ENCODE data around the gene SERAC1.

SERAC1 gene

GRCh38 chr6:158118886-158119285 is 49.2 kb downstream of the SERAC1 start:
- DNase-seq = no peak

GRCh38 chr6:158115508-158115907 is 52.6 kb downstream of the SERAC1 start:
- DNase-seq = no peak

GRCh38 chr6:158115102-158115501 is 53.0 kb downstream of the SERAC1 start:
- no peak for DNase-seq

- DNase-seq = no peak
Measured at GRCh38 chr6:158113802-158114201, 54.3 kb downstream of the SERAC1 start.

DNA sequence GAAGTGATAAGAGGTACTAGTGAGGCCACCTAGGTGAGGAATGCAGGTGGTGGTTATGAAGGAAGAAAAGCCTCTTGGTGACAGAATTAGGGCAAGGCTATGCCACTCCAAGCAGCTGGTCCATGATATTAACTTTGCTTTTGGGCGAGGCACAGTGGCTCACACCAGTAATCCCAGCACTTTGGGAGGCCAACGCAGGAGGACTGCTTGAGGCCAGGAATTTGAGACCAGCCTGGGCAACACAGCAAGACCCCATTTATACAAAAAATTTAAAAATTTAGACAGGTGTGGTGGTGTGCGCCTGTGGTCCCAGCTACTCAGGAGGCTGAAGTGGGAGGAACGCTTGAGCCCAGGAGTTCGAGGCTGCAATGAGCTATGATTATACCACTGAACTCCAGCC is 56.1 kb downstream of the SERAC1 start:
- DNase-seq = no peak

- no peak for DNase-seq
Measured at GRCh38 chr6:158110986-158111385, 57.1 kb downstream of the SERAC1 start.

DNA sequence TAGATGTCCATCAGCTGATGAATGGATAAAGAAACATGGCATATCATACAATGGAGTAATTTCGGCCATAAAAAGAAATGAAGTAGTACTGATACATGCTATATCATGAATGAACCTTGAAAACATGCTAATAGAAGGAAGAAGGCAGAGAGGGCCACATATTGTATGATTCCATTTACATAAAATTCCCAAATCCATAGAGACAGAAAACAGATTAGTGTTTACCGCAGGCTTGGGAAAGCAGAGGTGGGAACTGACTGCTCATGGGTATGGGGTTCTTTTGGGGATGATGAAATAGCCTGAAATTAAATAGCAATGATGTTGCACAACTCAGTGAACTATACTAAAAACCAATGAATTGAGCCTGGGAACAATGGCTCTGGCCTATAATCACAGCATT is 58.3 kb downstream of the SERAC1 start:
- DNase-seq = no peak

DNA sequence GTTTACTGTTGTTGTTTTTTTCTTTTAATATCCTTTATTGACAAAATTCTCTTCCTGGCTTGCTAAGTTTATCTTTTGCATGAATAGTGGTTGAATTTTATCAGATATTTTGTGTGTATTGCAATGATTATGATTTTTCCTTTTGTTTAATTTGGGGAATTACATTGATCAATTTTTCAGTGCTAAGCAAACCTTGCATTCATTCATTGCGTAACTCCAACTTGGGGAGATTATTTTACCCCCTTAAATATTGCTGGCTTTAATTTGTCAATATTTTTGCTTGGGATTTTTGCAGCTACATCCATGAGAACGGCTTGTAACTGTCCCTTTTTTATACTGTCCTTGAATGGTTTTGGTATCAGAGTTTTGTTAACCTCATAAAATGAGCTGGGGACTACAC is 63.4 kb downstream of the SERAC1 start:
- no peak for DNase-seq

DNA sequence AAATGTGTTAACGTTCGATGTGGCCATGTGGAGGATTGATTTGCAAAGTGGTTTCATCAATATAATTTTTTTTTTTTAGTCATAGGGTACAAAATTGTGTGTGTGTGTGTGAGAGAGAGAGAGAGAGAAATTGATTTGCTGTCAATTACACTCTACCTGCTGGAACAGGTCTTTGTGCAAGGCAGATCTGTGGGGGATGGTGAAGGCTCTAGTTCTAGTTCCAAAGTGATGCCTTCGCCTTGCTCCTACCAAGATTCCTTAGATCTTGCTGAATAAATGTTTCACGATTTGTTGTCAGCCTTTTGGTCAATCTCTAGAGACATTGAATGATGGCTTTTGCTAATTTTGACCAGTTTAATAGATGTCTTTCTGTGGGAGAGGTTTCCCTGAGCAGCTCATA is 64.8 kb downstream of the SERAC1 start:
- DNase-seq = no peak

DNA sequence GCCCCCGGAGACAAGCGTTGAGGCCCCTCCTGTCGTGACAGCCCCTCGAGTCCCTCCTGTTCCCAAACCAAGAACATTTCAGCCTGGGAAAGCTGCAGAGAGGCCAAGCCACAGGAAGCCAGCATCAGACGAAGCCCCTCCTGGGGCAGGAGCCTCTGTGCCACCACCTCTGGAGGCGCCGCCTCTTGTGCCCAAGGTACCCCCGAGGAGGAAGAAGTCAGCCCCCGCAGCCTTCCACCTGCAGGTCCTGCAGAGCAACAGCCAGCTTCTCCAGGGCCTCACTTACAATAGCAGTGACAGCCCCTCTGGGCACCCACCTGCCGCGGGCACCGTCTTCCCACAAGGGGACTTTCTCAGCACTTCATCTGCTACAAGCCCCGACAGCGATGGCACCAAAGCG is 72.4 kb downstream of the SERAC1 start:
- no peak for DNase-seq

DNA sequence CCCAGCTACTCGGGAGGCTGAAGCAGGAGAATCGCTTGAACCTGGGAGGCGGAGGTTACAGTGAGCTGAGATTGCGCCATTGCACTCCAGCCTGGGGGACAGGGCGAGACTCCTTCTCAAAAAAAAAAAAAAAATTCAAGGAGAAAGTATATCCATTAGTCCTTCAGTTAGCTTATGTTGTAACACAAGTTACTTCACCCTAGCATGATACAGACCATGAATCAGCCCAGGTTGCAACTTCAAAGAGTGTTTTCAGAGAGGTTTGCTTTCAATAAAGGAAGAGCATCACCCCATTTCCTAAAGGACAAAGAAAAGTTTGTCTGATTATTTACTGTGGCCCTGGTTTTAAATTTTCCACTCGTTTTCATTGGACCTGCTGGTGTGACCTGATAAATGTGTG is 73.0 kb downstream of the SERAC1 start:
- no peak for DNase-seq

- DNase-seq = no peak
Measured at GRCh38 chr6:158092806-158093205, 75.3 kb downstream of the SERAC1 start.

- no peak for DNase-seq
Measured at GRCh38 chr6:158087224-158087867, 80.7 kb downstream of the SERAC1 start.

GRCh38 chr6:158086504-158087223 is 81.4 kb downstream of the SERAC1 start:
- no peak for DNase-seq

DNA sequence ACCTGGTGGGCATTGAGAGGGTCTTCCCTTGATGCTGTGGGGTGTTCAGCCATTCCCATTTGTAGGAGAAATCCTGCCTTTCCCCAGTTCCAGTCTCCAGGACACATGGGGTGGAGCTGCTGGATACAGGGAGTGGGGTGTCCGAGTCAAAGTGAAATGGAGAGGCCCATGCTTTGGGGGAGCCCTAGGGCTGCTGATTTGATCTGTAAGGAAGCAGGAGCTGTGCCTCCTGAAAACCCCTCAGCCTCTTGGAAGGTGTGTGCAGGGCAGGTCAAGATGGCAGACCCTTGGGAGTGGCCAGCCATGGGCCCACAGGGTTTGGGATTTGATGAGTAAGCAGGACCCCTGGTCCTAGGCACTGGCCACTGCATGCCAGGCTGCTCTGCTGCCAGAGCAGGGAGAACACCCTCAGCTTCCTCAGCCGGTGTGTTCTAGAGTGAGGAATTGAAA is 82.0 kb downstream of the SERAC1 start:
- no peak for DNase-seq

GRCh38 chr6:158085261-158086053 is 82.6 kb downstream of the SERAC1 start:
- no peak for DNase-seq

DNA sequence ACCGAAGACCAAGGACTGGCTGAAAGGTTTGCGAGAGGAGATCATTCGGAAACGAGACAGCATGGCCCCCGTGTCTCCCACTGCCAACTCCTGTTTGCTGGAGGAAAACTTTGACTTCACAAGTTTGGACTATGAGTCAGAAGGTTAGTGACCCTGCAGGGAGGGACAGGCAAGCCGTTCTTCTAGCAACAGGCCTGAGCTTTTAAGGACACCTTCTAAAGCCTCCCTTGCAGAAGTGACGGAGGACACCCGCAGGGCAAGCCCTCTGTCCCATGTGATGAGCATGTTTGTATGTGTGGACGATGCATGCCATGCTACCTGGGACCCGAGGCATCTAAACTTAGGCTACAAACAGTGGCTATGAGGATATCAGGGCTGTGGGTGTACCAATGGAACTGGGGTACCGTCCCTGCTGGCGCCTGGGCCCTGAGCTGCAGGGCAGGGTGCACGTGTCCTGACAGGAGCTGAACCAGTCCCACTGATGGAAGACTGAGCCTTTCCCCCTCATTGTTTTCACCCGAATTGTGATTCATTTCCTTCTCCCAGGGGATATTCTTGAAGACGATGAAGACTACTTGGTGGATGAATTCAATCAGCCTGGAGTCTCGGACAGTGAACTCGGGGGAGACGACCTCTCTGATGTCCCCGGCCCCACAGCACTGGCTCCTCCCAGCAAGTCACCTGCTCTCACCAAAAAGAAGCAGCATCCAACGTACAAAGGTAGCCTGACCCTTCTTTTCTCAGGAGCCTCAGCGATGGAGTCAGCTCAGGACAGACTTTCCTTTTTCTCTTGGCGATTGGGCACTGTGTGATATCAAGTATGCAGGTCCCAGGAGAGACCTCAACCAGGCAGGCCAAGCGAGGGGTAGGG is 84.4 kb downstream of the SERAC1 start:
- DNase-seq = no peak

GRCh38 chr6:158081657-158081935 is 86.5 kb downstream of the SERAC1 start:
- no peak for DNase-seq

DNA sequence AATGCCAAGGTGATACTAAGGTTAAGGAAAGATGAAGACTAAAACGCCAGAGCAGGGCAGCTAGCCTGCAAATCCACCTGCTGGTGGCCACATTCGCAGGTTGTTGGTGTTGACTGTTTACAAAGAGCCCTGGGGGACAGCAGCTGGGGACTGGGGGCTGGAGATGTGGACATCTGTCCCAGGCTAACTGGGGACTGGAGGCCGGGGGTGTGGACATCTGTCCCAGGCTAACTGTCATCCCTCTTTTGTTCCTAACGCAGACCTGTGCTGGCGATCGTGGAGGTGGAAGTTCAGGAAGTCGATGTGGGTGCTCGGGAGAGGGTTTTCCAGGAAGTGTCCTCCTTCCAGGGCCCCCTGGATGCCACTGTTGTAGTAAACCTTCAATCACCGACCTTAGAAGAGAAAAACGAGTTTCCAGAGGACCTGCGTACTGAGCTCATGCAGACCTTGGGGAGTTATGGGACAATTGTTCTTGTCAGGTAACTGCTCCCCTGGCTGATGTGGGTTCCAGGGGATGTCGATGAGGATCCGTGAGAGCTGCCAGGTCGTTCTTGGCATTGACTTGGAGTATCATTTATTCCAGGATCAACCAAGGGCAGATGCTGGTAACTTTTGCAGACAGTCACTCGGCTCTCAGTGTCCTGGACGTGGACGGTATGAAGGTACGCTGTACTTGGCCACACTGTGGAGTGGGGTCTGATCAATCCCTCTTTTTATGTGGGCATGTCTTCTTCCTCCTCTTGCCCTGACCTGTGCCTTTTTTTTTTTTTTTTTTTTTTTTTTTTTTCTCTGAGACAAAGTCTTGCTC is 87.0 kb downstream of the SERAC1 start:
- no peak for DNase-seq

- no peak for DNase-seq
Measured at GRCh38 chr6:158078320-158078719, 89.7 kb downstream of the SERAC1 start.

GRCh38 chr6:158077676-158078075 is 90.4 kb downstream of the SERAC1 start:
- DNase-seq = no peak

GRCh38 chr6:158076548-158076947 is 91.5 kb downstream of the SERAC1 start:
- DNase-seq = no peak

Measured in DMS53 (cell line).